LHCN-M2 (cell line): Measurements from ENCODE around the gene PLCG2. TPM values are rescaled to one million over a fixed set of nuclear protein-coding genes. Genes with fewer than 3 reads are reported as not detected.
A peak's percentile ranks its signal among the peaks of the same experiment; 100 is the strongest.
"Not testable (repeated sequence)": the region's sequence is repeated elsewhere in the genome, so short reads cannot be mapped to it uniquely, and the experiment has no call there.

ENCODE experiments used
- DNase-seq: peaks from one replicate; pipeline ENCODE4 v3.0.0-alpha.2; 2012; ENCODE audit warnings: low read depth
- polyA plus RNA-seq: library from polyadenylated mRNA; unstranded; fragments of >200 nt; gene quantifications from one replicate; pipeline ENCODE4 v1.2.1, GENCODE V29; 2012; ENCODE audit warnings: missing spikeins
- total RNA-seq: library from RNA; depleted of rRNA; stranded (reverse); fragments of >200 nt; gene quantifications from 2 replicates; pipeline ENCODE4 v1.2.3, GENCODE V29; 2014; rRNA removed

Gene PLCG2
- 0.06 and 0.17 TPM in 2 replicates for total RNA-seq
- polyA plus RNA-seq, result 0.52 TPM

DNA sequence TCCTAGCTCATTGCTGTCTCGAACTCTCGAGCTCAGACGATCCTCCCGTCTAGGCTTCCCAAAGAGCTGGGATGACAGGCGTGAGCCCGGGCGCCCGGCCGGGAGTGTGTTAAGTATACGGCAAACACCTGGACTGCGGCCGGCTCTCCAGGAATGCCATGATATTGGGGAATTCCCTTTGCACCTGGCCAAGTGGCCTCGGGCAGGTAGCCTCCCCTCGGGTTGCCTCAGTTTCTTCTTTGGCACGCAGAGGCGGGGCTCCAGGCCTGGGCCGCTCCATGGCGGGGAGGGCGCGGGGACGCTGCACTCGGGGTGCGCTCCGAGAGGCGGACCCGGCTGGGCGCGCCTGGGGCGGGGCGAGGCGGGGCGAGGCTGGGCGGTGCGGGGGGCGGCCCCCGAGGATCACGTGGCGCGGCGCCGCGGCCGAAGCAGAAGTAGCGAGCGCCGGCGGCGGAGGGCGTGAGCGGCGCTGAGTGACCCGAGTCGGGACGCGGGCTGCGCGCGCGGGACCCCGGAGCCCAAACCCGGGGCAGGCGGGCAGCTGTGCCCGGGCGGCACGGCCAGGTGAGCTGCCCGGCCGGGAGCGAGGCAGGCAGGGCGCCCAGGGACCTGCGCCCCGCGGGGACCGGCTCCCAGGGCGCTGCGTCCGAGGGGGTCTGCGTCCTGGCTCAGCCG, at the start of gene PLCG2:
PLCG2 (plus strand) TSS at position 431 of the 675 bp plus-strand sequence. CDS start 6,699 bp downstream, outside the sequence.
- DNase-seq, result no peak

DNA sequence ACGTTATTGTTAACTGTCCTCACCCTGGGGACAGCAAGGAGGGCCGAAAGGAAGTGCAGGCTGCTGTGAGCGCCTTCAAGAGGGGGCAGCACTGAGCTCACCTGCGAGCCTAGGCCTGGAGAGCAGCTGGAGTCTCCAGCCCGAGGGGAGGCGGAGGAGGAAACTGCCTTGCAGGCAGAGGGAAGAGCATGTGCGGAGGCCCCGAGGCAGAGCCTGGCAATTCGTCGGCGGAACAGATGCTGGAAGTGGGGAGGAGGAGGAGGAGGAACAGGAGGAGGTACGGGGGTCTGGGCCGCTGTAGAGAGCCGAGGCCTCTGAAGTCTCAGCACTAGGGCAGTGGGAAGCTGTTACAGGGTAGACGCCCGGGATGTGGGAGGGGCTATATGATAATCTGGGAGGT, 49.6 kb upstream of the PLCG2 start:
- no peak for DNase-seq

DNA sequence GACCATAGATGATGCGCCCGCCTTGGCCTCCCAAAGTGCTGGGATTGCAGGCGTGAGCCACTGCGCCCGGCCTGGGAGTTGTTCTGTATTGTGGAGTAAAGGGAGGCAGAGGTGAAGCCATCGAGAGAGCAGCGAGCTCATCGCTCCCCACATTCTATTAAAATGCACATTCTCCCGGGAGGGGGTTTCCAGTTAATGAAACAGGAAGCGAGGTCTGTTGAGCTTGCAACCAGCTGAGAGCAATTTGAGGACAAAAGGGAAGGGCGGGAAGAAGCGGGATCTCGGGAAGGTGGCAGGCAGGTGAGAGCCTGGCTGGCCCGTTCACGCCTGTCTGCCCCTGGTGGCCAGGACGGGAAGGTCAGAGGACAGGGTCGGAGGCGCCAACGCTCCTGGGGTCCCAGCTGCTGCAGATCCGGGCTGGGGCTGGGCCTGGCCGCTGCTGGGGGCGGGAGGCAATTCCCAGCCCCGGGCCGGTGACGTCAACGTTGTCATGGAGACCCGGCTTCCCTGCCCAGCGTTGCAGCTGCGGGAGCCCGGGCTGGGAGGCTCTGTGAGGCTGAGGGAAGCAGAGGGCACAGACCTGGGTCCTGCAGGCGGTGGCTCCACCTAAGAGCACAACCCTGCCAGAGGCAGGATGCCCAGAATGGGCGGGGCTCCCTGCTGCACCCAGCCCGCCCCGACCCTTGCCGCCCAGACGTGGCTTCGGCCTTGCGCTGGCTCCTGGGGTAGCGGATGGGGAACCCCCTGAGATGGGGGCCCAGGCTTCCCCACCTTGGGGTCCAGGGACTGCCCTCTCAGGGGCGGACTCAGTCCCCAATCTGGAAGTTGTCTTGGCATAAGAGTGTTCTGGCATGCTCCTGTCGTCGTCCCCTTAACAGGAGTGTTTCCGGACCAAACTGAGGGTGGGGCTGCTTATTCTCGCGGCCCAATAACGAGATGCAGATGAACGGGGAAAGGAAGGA, 48.7 kb upstream of the PLCG2 start:
- DNase-seq, result peak; percentile 46

DNA sequence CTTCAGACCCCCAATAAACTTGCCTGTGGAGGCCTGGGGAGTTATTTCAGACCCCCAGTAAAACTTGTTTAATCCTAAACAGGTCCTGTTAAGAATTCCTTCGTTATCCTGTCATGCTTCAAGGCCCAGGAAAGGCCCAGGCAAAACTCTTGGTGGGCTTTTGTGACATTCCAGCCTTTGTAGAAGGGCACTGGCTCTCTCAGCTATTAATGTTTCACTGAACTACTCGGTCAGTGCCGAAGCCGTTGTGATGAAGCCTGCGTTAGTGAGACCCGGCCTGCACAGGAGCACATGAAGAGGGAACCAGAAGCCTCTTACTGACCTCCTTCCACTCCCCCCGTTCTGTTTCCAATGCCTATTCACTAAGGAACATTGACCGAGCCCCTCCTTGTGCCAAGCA, 47.4 kb upstream of the PLCG2 start:
- no peak for DNase-seq

DNA sequence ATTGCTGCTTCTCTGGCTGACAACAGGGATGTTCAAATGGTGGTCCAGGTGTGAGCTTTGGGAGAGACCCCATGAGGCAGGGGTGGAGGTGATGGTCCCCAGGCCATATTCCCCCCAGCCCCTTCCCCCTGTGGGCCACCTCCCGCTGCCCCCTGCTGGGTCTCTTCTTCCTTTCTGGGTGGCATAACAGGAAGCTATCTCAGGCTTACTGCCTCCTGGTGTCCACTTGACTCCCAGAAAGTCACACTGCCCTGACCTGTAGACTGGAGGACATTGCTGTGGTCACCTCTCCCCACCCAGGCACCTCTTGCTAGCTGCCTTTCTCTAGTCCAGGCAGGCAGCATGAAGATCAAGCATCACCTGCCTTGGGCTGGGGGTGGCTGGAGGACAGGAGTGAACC, 46.4 kb upstream of the PLCG2 start:
- DNase-seq, result no peak

DNA sequence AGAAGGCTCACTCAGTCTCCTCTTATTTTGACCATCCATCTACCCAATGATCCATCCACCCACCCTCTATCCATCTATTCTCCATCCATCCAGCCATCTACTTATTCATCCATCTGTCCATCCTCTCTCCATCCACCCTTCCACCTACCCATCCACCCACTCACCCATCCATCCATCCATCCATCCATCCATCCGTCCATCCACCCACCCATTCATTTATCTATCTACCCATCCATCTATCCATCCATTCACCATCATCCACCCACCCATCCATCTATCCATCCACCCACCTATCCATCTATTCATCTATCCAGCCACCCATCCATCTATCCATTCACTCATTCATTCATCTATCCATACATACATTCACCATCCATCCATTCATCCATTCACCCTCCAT, 45.8 kb upstream of the PLCG2 start:
- DNase-seq, result no peak

DNA sequence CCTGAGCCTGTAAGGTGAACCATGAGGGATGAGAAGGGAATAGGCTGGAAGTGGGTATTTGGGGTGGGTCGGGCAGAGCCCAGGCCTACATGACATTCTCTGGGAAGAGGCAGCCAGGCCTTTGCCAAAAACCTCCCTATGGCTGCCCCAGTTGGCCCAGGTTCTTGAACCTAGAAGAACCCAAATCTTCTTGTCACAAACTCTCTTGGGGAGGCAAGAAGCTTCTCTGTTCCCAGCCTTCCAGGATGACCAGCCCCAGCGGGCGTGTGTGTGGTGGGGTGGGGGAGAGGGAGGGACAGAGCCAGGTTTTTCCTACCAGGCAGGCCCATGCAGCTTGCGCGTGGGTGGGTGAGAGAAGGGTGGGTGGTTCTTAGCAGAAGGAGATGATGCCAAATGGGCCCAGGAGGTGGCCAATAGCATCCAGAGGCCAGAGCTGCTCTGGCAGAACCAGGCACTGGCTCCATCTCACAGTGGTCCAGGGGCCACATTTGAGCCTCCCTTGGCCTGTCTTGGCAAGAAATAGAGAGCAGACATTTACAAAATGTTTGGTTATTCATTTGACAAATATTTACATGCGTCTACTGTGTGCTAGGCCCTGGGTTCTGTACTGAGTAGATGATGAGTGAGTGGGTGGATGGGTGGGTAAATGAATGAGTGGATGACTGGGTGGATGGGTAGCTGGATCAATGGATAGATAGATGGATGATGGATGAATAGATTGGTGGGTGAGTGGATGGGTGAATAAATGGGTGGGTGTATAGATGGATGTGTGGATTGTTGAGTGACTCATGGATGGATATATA, 44.3 kb upstream of the PLCG2 start:
- DNase-seq, result no peak

DNA sequence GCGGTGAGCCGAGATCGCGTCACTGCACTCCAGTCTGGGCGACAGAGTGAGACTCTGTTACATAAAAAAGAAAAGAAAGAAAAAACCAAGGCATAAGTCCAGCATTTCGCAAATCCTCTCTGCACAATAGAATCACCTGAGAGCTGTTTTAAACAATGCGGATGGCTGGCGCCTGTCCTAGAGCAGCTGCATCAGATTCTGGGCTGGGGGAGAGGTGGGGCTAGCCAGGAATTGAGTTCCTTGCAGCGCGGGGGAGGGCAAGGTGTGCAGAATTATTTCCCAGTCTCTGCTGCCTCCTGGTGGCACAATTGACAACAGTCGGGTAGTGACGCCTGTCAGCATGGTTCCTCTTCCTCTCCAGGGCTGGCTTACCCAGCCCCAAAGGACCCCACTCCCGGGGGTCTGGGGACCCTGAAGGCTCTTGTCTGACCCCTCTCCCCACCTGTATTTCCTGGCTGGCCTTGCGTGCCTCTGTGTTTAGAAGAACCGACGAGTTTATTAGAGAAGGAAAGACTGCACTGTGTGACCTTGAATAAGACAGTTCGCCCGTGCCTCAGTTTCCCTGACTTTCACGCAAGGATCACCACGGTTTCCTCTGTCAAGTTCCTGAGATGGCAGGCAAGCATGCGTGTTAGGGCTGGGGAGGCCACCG, 41.1 kb upstream of the PLCG2 start:
- peak; percentile 40 for DNase-seq

DNA sequence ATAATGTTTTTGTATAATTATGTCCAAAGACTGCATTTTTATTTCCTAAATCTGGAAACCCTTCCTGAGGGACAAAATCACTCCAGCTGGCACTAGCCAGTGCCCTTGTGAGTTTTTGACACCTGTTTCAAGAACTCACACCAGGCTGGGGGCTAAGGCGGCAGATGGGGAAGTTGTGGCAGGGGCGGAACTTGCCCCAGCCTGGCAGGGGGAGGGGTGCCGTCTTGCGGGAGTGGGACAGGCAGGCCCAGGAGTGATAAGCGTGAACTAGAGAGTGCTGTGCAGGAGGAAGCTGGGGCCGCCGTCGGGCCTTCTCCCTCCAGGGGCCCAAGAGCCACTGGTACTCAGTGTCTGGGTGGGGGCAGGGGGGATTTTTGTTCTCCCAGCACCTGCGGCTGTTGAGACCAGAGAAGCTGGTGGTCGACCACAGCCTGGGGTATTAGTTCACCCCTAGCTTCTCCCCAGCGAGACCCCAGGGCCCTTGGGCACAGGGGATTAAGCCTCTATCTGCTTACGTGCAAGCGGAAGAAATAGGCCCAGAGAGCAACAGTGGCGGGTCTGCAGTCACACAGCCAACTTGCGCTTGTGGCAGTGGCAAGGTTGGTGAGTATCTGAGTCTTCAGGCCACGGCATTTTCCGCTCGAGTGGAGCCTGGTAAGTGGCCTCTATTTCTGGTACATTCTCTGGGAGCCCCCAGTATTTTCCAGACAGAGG, 40.2 kb upstream of the PLCG2 start:
- no peak for DNase-seq

DNA sequence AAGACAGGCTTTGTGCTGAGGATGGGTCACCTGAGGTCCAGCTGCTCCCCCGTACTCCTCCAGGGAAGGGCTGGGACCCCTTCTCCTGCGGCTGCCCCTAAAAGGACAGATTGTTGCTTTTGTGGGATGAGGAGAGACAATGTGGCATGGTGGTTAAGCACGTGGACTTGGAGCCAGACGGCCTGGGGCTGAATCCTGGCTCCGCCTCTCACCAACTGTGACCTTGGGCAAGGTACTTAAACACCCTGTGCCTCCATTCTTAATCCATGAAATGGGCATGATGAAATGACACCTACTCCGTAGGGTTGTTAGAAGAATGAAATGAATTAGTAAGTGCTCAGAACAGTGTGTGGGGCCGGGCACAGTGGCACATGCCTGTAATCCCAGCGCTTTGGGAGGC, 39.6 kb upstream of the PLCG2 start:
- DNase-seq, result no peak

DNA sequence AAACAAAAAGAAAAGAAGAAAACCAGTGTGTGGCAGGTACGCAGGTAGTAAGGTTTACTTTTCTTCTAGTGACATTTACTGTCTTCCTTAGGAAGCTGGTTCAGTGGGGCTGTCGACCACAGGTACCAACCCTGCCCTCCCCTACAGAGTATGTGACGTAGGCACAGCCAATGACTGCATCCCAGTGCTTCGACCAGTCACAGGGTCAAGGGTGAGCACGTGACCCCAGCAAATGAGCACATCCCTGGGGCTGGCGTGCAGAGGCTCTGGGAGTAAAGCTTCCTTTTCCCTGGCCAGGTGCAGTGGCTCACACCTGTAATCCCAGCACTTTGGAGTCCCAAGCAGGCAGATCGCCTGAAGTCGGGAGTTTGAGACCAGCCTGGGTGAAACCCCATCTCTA, 38.9 kb upstream of the PLCG2 start:
- DNase-seq, result no peak

DNA sequence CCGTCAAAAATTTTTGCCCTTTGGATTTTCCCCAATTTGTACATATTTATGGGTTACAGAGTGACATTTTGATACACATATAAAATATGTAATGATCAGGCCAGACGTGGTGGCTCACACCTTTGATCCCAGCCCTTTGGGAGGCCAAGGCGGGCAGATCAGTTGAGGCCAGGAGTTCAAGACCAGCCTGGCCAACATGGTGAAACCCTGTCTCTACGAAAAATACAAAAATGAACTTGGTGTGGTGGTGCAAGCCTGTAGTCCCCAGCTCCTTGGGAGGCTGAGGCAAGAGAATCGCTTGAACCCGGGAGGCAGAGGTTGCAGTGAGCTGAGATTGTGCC, 37.7 kb upstream of the PLCG2 start:
- DNase-seq, result not testable (repeated sequence)

DNA sequence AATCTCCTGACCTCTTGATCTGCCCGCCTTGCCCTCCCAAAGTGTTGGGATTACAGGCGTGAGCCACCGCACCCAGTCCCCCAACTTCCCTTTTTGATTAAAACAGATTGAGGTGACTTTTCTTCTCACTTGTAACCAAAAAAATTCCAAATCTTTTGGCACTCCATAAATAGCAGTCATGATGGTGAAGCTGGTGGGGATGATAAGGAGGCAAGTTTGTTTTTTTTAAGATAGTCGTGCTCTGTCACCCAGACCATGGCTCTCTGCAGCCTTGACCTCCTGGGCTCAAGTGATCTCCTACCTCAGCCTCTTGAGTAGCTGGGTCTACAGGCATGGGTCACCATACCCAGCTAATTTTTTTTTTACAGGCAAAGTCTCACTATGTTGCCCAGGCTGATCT, 34.7 kb upstream of the PLCG2 start:
- DNase-seq, result no peak

DNA sequence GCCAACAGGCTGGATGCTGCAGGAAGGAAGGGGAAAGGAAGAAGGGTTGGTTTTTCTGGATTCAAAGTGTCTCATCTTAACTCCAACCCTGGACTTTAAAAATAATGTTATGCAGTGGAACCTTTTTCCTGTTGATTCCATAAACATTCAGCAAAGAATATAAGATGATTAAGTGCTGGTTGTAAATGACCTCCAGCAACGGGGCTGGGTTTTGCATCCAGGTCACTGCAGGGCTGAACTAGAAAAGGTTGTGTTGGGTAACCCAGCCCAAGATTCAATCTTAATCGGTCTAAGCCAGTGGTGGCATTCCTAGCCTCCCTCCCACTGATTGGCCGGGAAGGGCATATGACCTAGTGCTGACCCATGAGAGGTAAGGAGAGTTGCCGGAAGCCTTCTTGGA, 34.2 kb upstream of the PLCG2 start:
- DNase-seq, result no peak

DNA sequence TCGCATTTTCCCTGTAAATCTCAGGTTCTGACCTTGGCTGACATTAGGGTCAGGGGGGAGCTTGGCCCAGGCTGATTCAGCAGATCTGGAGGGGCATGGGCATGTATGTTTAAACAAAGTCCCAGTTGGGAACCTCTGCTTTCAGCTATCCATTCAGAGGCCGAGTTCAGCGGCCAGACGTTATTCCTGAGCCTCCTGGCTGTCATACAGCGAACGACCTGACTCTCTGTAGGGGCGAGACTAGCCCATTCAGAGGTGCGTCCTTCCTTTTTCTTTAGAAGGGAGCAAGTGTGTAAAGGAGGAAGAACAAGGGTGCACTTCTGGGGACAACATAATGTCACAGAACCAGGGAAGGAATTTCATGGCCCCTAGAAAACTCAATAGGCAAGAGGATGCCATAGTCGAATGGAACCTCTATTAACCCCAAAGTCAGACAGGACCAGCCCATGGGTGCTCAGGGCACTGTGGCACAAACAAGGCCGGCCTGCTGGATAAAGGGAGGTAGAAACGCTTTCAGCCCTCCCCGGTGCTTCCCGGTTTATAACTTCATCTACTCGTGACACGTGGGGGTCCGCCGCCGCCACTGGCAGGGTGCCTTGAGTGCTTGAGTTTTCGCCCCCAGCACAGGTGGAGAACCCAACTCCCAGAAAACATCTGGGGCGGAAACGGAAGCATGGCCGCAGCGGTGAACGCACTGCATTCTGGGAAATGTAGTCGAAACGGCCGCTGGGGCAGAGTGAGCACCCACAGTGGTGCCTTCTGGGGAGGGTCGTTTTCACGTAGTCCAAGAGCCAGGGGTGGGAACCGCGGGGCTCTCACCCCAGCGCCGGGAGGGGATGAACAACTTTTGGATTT, 33.2 kb upstream of the PLCG2 start:
- DNase-seq, result peak; percentile 41

DNA sequence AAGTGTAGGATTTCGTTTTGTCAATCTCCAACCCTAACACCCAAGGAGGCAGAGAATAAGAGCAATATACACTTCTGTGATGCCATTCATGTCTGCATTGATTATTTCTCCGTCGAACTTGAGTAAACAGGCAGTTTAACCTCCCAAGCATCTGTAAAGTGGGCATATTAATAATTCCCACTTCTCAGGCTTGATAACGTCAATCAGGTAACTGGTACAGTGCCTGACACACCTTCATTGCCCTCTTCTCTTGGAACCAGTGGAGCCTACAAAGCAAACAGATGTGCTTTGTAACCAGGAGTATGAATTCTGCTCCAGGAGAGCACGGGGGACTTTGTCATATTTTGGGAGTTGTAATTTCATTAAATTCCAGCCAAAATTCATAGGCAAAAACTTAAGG, 32.5 kb upstream of the PLCG2 start:
- DNase-seq, result no peak

DNA sequence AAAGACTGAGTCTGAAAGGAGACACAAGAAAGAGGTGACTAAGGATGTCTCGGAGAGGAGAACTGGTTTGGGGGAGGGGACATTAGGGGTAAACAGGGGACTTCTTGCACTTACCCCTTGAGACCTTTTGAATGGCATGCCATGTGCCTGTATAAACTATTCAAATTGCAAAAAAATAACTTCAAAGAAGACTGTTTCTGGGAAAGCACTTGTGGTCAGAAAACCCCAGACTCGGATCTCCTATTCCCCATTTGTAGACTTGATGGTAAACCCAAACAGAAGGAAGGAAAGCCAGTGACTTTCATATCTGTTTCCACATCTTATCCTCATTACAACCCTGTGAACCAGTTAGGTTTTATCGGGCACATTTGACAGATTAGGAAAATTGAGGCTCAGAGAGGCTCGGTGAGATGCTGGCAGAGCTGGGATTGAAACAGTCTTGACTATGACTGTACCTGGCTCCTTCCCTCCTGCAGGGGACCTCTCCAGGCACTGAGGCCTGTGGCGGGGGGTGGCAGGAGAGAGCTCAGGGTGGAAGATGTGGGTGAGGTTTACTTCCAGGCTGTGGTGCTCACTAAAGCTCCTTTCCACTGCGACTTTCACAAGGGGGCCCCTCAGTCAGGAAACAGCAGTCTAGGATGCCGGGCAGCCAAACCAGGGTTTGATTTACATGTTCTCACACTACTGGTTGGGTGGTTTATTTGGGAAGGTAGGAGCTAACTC, 30.5 kb upstream of the PLCG2 start:
- DNase-seq, result no peak

DNA sequence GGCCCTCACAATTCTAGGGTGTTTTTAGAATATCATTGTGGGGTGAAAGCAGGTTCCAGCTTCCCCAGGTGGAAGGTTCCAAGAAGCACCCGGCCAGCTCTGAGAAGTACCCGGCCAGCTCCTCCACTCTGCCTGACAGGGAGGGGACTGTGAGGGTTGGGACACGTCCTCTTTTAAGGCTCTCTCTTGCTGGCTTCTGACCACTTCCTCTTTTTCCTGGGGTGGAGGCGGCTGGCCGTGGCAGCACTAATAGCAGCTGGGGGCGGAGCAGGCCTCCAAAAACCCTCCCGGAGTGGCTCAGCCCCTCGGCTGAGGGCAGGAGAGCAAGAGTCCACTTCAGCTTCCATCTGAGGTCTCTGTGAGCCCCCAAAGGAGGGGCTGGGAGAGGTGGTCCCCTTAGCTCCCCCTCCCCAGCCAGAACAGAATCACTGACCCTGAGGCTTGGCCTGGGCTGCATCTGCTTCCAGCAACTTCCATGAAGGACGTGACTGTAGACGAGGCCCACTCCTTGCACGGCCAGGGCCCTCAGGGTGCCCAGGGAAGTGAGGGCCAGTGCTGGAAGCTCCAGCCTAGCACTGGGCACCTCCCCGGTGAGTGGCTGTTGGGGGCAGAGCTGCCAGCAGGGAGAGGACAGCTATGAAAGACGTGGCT, 26.7 kb upstream of the PLCG2 start:
- peak; percentile 9 for DNase-seq

DNA sequence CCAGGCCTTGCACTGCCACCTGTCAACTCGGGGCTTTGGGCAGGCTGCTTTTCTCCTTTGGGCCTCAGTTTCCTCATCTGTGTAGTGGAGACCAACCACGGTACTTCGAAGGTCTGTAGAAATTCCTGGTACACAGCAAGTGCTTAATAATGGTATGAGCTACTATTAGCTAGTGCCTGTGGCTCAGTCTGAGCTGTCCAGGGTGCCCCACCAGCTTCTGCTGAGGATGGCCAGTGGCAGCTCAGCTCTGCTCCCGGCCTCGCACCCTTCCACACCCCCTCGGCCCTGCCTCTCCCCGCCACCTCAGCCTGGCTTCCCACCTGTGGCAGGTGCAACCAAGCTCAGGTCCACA, 26.2 kb upstream of the PLCG2 start:
- DNase-seq, result no peak
